ENCODE measurements around the gene CRPPA.
A peak's percentile ranks its signal among the peaks of the same experiment; 100 is the strongest.

CRPPA gene

GRCh38 chr7:16419859-16420258 lies 1.5 kb downstream of the CRPPA start:
- in situ Hi-C loops (cut with HindIII; ENCODE audit: low sequenced_read_pairs) = loop anchor here (25.0 kb wide), 1 partner anchor 142 kb away; no protein-coding TSS in a partner anchor

GRCh38 chr7:16419126-16419525 lies 2.2 kb downstream of the CRPPA start:
- H3K4me3 ChIP-seq (ENCODE audit: low read depth, low read length) = no peak overlapping the region
- no peak for TF ChIP-seq CTCF (IDR thresholded peaks at IDR 0.05; ENCODE audit: low read depth, low read length, missing control alignments)
- in situ Hi-C loops (cut with HindIII; ENCODE audit: low sequenced_read_pairs) = loop anchor here (25.0 kb wide), 1 partner anchor 143 kb away; no protein-coding TSS in a partner anchor
- no peak for DNase-seq (ENCODE audit: low read depth)

More at GRCh38 chr7:16419859-16420258, 1.5 kb downstream of the CRPPA start:
- DNase-seq (ENCODE audit: low read depth) = no peak
- H3K4me3 ChIP-seq (ENCODE audit: low read depth, low read length) = no peak overlapping the region
- no peak for TF ChIP-seq CTCF (IDR thresholded peaks at IDR 0.05; ENCODE audit: low read depth, low read length, missing control alignments)

- in situ Hi-C loops (cut with HindIII; ENCODE audit: low sequenced_read_pairs) = loop anchor here (25.0 kb wide), 1 partner anchor 144 kb away; no protein-coding TSS in a partner anchor
- no peak for DNase-seq (ENCODE audit: low read depth)
Measured at GRCh38 chr7:16417906-16418305, 3.4 kb downstream of the CRPPA start.

GRCh38 chr7:16416289-16417282 lies 4.8 kb downstream of the CRPPA start:
- in situ Hi-C loops (cut with HindIII; ENCODE audit: low sequenced_read_pairs) = loop anchor here (25.0 kb wide), 1 partner anchor 146 kb away; no protein-coding TSS in a partner anchor
- DNase-seq (ENCODE audit: low read depth) = peak; percentile 59
- TF ChIP-seq CTCF (IDR thresholded peaks at IDR 0.05; ENCODE audit: low read depth, low read length, missing control alignments) = no peak
- no peak overlapping the region for H3K4me3 ChIP-seq (ENCODE audit: low read depth, low read length)

More at GRCh38 chr7:16417906-16418305, 3.4 kb downstream of the CRPPA start:
- no peak for TF ChIP-seq CTCF (IDR thresholded peaks at IDR 0.05; ENCODE audit: low read depth, low read length, missing control alignments)
- no peak overlapping the region for H3K4me3 ChIP-seq (ENCODE audit: low read depth, low read length)

- H3K4me3 ChIP-seq (ENCODE audit: low read depth, low read length) = no peak overlapping the region
- in situ Hi-C loops (cut with HindIII; ENCODE audit: low sequenced_read_pairs) = loop anchor here (25.0 kb wide), 1 partner anchor 150 kb away; no protein-coding TSS in a partner anchor
- no peak for TF ChIP-seq CTCF (IDR thresholded peaks at IDR 0.05; ENCODE audit: low read depth, low read length, missing control alignments)
- DNase-seq (ENCODE audit: low read depth) = no peak
Measured at GRCh38 chr7:16412274-16413254, 8.8 kb downstream of the CRPPA start.

GRCh38 chr7:16411391-16411790 lies 9.9 kb downstream of the CRPPA start:
- in situ Hi-C loops (cut with HindIII; ENCODE audit: low sequenced_read_pairs) = loop anchor here (25.0 kb wide), 1 partner anchor 151 kb away; no protein-coding TSS in a partner anchor
- TF ChIP-seq CTCF (IDR thresholded peaks at IDR 0.05; ENCODE audit: low read depth, low read length, missing control alignments) = no peak
- no peak overlapping the region for H3K4me3 ChIP-seq (ENCODE audit: low read depth, low read length)
- DNase-seq (ENCODE audit: low read depth) = no peak
